Subcutaneous adipose tissue (tissue), 4 donors: ENCODE results near the gene MEGF11. TPM values are rescaled to one million over a fixed set of nuclear protein-coding genes. Genes with fewer than 3 reads are reported as not detected.

Experiments used
- total RNA-seq, 4 donors: library from RNA; depleted of rRNA; stranded (reverse); fragments of >200 nt; gene quantifications; one replicate each; pipeline ENCODE4 v1.1.0, GENCODE V29; 2016
- TF ChIP-seq, protein P1 (sequence below): fragments of 450-650 bp; IDR thresholded peaks from one replicate; pipeline ENCODE4 v1.5.1; 2016; ENCODE audit warnings: low read depth, mild to moderate bottlenecking, control low read depth, antibody characterized with exemption, moderate library complexity

MEGF11 gene
- total RNA-seq, 4 donors from 2014 or later, result not detected

DNA sequence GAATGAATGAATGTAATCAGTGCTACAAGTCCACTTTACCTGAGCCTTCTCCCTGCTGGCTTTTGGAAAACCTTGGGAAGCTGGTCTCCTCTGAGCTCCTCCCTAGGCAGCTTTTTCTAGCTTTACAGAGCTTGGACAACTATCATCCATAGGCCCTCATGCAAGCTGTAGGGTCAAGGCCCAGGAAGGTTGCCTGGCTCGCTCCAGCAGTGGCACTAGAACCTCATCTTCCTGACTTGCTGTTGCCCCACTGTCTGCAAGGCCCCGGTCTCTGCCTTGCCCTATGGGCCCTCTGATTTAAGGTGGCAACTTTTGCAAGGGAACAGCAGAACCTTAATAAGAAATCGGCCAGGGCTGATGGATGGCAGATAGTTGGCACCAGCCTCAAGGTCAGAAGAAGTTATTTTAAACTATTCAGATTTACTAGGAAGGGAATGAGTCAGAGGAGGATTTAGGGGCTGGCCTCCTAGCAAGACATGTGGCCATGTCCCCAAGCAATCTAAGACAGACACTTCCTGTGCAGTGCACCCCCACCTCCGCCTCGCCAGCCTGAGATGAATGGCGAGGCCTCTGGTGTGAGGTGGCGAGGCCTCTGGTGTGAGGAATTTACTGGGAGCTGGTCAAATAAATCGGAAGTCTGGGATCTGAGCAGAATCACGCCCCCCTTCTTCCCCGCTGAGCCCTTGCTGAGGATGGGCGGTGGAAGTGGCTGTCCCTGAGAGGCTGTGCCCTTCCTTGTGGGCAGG is 180.8 kb downstream of the MEGF11 start:
- TF ChIP-seq, protein P1, sequence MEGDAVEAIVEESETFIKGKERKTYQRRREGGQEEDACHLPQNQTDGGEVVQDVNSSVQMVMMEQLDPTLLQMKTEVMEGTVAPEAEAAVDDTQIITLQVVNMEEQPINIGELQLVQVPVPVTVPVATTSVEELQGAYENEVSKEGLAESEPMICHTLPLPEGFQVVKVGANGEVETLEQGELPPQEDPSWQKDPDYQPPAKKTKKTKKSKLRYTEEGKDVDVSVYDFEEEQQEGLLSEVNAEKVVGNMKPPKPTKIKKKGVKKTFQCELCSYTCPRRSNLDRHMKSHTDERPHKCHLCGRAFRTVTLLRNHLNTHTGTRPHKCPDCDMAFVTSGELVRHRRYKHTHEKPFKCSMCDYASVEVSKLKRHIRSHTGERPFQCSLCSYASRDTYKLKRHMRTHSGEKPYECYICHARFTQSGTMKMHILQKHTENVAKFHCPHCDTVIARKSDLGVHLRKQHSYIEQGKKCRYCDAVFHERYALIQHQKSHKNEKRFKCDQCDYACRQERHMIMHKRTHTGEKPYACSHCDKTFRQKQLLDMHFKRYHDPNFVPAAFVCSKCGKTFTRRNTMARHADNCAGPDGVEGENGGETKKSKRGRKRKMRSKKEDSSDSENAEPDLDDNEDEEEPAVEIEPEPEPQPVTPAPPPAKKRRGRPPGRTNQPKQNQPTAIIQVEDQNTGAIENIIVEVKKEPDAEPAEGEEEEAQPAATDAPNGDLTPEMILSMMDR, result no peak

DNA sequence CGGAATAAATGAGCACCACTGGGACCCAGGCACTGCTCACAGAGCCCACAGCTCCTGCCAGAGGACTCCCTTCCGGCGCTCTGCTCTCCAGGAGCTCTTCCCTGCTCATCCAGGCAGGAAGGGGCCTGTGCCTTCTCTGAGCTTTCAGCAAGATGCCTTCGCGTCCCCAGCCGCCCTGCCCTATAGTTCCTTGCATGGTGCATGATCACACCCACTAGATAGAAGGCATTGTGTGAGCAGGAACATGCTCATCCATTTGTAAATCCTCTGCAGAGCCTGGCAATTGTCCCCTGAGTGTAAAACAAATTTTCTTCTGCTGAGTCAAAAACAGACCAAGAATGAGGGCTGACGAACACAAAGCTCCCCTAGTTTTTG is 181.6 kb downstream of the MEGF11 start:
- TF ChIP-seq, protein P1, result no peak

GRCh38 chr15:66071160-66071920 is 182.2 kb downstream of the MEGF11 start:
- TF ChIP-seq, protein P1, result no peak

GRCh38 chr15:66070220-66070934 is 183.2 kb downstream of the MEGF11 start:
- TF ChIP-seq, protein P1, result no peak

DNA sequence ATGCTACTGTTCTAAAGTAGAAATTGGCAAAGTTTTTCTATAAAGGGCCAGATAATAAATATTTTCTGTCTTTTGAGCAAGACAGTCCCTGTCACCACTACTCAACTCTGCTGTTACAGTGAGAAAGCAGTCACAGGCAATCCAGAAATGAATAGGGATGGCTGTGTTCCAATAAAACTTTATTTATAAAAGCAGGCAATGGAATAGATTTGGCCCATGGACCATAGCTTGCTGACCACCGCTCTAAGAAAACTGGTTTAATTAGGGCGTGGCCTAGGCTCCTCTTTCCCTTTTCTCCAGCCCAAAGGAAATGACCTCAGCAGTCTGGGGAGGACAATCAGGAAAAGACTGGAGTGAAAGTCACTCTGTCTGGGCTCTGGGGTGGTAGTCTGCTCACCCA is 183.8 kb downstream of the MEGF11 start:
- TF ChIP-seq, protein P1, result no peak

DNA sequence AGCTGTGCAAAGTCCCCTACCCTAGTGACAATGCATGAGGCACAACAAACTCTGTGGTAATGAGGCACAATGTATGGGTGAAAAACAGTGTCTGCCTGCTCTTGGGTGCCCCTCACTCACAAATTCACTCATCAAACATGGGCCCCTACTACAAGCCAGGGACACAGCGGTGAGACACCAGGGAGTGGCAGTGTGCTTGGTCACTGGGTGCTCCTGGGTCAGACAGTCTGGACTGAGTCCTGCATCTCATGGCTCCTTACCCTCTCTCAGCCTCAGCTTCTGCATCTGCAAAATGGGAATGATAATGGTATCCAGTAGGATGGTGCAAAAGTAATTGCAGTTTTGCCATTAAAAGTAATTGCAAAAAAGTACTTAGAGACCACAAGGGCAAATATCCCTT is 184.7 kb downstream of the MEGF11 start:
- TF ChIP-seq, protein P1, result no peak

GRCh38 chr15:66067687-66068086 is 185.9 kb downstream of the MEGF11 start:
- TF ChIP-seq, protein P1, result no peak
